Measurements from ENCODE around the gene FLT1.

The FLT1 gene

DNA sequence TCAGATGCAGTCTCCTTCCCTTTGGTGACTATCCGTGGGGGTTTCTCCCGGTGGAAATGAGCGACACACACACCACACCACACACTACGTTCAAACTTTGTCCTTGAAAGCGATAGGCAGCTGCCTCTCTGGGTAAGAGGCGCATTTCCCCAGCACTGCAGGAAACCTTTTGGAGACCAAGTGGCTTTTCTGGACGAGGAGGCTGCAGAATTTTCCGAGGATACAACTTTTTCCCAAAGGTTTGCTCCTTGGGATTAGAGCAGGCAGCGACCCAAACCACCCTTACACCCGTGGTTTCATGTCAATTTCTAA, 38.2 kb upstream of the FLT1 start:
- H3K9me3 ChIP-seq (ENCODE audit: insufficient read depth, low read length) = peaks cover 12% of the 10 kb centered on the region; the same call in 1 of the 2 replicates
- no peak for TF ChIP-seq YY1 (IDR thresholded peaks at IDR 0.05; ENCODE audit: insufficient read depth, insufficient read length)
- TF ChIP-seq ZNF274 (IDR thresholded peaks at IDR 0.05; ENCODE audit: low read depth, low read length) = no peak
- no peak for TF ChIP-seq SUZ12 (IDR thresholded peaks at IDR 0.05; ENCODE audit: extremely low read depth, insufficient read depth, insufficient read length)
- H3K9ac ChIP-seq (ENCODE audit: insufficient read length, low read depth) = peak overlapping the region; percentile 70
- H3K4me3 ChIP-seq (ENCODE audit: insufficient read length, low read depth) = peak overlapping the region; percentile 62
- peaks cover 5% of the 10 kb centered on the region for H3K4me1 ChIP-seq (ENCODE audit: insufficient read depth, insufficient read length)
- no peak for DNase-seq (ENCODE audit: low read depth, low spot score)
- H3K36me3 ChIP-seq (ENCODE audit: insufficient read depth, insufficient read length, low read length) = no peaks in the 10 kb centered on the region
- H3K27me3 ChIP-seq (ENCODE audit: insufficient read depth, insufficient read length) = peaks cover 23% of the 10 kb centered on the region

DNA sequence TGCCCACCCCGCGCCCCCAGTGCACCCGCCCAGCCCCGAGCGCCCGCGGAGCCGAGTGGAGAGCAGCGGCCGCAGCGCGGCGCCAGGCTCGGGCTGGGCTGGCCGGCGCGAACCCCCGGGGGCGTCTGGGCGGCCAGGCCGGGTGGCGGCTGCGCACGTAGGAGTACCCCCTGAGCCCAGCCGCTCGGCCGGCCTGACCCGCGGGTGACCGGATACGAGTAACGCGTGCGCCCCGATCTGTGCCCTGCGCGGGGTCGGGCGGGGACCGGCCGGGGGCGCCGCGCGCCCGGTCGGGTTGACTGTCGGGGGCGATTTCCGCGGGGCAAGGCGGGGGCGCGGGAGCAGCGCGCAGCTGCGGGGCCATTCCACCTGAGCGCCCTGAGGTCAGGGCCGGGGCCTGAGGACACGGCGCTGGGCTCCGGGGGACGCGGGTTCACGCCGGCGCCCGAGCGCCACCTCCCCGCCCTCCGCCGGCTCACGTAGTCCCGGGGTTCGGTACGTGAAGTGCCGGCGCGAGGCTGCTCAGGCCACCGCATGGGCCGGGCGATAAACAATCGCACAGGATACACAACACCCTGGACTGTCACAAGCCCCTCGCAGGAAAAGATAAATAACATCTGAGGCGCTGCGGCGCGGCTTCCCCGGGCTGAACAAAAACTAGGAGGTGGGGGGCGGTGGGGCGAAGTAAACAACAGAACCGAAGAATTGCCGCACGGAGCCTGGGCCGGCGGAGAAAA, 37.6 kb upstream of the FLT1 start:
- H3K9me3 ChIP-seq (ENCODE audit: insufficient read depth, low read length) = peaks cover 12% of the 10 kb centered on the region; the same call in 1 of the 2 replicates
- H3K4me1 ChIP-seq (ENCODE audit: insufficient read depth, insufficient read length) = peaks cover 5% of the 10 kb centered on the region
- DNase-seq (ENCODE audit: low read depth, low spot score) = no peak
- TF ChIP-seq YY1 (IDR thresholded peaks at IDR 0.05; ENCODE audit: insufficient read depth, insufficient read length) = no peak
- TF ChIP-seq SUZ12 (IDR thresholded peaks at IDR 0.05; ENCODE audit: extremely low read depth, insufficient read depth, insufficient read length) = no peak
- no peak for TF ChIP-seq ZNF274 (IDR thresholded peaks at IDR 0.05; ENCODE audit: low read depth, low read length)
- H3K9ac ChIP-seq (ENCODE audit: insufficient read length, low read depth) = peak overlapping the region; percentile 70
- peak overlapping the region; percentile 62 for H3K4me3 ChIP-seq (ENCODE audit: insufficient read length, low read depth)
- H3K27me3 ChIP-seq (ENCODE audit: insufficient read depth, insufficient read length) = peaks cover 23% of the 10 kb centered on the region
- H3K36me3 ChIP-seq (ENCODE audit: insufficient read depth, insufficient read length, low read length) = no peaks in the 10 kb centered on the region

DNA sequence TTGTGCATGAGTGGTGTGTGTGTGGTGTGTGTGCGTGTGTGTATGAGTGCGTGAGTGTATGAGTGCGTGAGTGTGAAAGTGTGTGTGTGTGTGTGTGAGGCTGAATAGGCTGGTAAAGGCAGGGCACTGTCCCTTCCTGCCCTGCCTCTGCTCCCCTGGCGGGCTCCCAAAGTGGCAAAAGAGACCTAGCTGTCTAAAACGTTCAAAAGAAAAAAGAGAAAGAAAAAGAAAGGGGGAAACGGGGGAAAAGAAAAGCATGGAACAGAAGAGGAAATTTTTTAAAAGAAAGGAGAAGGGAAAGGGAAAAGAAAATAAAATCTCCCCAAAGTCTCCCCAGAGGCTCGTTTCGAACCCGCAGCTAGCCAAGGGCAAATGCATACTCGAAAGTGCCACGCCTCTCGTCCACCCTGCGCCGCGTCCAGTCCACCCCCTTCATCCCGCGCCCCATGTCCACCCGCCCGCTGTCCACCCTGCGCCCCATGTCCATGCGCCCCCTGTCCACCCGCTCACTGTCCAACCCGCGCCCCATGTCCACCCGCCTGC, 37.0 kb upstream of the FLT1 start:
- H3K36me3 ChIP-seq (ENCODE audit: insufficient read depth, insufficient read length, low read length) = no peaks in the 10 kb centered on the region
- peaks cover 12% of the 10 kb centered on the region; the same call in 1 of the 2 replicates for H3K9me3 ChIP-seq (ENCODE audit: insufficient read depth, low read length)
- no peak for DNase-seq (ENCODE audit: low read depth, low spot score)
- H3K4me3 ChIP-seq (ENCODE audit: insufficient read length, low read depth) = peak overlapping the region; percentile 62
- TF ChIP-seq YY1 (IDR thresholded peaks at IDR 0.05; ENCODE audit: insufficient read depth, insufficient read length) (no peak), SUZ12 (IDR thresholded peaks at IDR 0.05; ENCODE audit: extremely low read depth, insufficient read depth, insufficient read length) (no peak)
- peaks cover 23% of the 10 kb centered on the region for H3K27me3 ChIP-seq (ENCODE audit: insufficient read depth, insufficient read length)
- peaks cover 5% of the 10 kb centered on the region for H3K4me1 ChIP-seq (ENCODE audit: insufficient read depth, insufficient read length)
- peak overlapping the region; percentile 69 for H3K9ac ChIP-seq (ENCODE audit: insufficient read length, low read depth)

DNA sequence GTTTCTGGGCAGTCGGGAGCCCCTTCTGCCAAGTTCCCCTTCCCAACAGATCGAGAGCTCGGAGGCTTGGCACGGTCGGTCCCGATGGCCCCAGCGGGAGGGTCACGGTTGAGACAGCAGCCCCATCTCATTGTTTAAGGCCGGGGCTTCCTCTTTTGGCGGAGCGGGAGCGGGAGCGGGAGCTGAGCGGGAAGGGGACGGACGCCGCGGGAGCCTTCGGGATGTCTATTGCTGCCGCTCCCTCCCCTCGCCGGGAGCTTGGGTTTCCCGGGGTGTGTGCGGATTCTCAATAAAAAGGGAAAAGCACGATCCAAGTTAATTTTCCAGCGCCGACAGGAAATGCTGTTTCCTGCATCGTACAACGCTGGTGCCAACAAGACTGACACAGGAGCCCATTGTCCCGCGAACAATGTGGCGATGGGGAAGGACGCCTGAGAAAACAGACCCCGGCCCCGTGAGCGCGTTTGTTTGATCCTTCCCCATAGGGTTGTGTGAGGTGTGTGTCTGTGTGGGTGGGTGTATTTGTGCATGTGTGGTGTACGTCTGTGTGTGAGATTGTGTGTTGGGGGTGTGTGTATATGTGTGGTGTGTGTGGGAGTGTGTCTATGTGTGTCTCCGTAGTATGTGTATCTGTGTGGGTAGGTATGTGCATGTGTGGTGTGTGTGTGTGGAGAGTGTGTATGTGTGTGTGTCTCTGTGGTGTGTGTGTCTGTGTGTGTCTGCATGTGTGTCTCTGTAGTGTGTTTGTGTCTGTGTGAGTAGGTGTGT, 36.3 kb upstream of the FLT1 start:
- Histone ChIP-seq H3K4me3 (ENCODE audit: insufficient read length, low read depth) (peak overlapping the region; percentile 62), H3K36me3 (ENCODE audit: insufficient read depth, insufficient read length, low read length) (no peaks in the 10 kb centered on the region), H3K9me3 (ENCODE audit: insufficient read depth, low read length) (peaks cover 12% of the 10 kb centered on the region; the same call in 1 of the 2 replicates), H3K27me3 (ENCODE audit: insufficient read depth, insufficient read length) (peaks cover 23% of the 10 kb centered on the region), H3K4me1 (ENCODE audit: insufficient read depth, insufficient read length) (peaks cover 5% of the 10 kb centered on the region), H3K9ac (ENCODE audit: insufficient read length, low read depth) (peak overlapping the region; percentile 69)
- DNase-seq (ENCODE audit: low read depth, low spot score) = no peak
- TF ChIP-seq SUZ12 (IDR thresholded peaks at IDR 0.05; ENCODE audit: extremely low read depth, insufficient read depth, insufficient read length) (no peak), YY1 (IDR thresholded peaks at IDR 0.05; ENCODE audit: insufficient read depth, insufficient read length) (no peak), ZNF274 (IDR thresholded peaks at IDR 0.05; ENCODE audit: low read depth, low read length) (no peak)

DNA sequence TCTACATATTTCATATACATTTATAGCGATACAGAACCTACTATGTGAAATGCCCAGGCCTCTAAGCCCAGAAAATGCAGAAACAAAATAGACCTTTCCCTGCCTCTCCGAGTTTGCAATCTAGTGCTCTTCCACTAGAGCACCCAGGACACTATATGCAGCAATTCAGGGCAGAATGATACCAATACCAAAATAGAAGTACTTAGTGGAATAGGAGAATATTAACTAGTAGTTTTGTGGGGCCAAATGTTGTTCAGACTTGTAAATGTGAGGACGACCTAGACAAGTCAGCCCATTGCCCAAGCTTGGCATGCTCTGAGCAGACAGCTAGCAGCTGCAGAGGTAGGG, 35.8 kb upstream of the FLT1 start:
- H3K36me3 ChIP-seq (ENCODE audit: insufficient read depth, insufficient read length, low read length) = no peaks in the 10 kb centered on the region
- DNase-seq (ENCODE audit: low read depth, low spot score) = no peak

DNA sequence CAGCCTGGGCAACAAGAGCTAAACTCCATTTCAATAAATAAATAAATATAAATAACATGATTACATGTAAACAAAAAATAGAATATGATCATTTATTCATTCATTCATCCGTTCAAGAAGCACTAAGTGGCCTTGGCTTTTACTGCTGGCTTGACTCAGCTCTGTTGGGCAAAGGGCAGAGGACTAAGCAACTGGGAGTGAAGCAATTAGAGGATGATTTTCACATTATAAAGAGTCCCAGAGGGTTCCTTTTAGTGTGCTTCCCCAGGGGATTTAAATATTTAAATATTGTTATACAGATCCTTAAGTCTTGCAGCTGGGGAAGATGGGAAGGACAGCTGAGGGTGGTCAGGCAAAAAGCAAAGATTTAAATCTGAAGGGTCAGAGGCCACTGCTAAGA, 34.9 kb upstream of the FLT1 start:
- no peak for DNase-seq (ENCODE audit: low read depth, low spot score)
- Histone ChIP-seq H3K9me3 (ENCODE audit: insufficient read depth, low read length) (no peaks in the 10 kb centered on the region), H3K4me3 (ENCODE audit: insufficient read length, low read depth) (no peak overlapping the region), H3K27me3 (ENCODE audit: insufficient read depth, insufficient read length) (peaks cover 23% of the 10 kb centered on the region), H3K36me3 (ENCODE audit: insufficient read depth, insufficient read length, low read length) (no peaks in the 10 kb centered on the region), H3K9ac (ENCODE audit: insufficient read length, low read depth) (no peak overlapping the region), H3K4me1 (ENCODE audit: insufficient read depth, insufficient read length) (peaks cover 5% of the 10 kb centered on the region)
- TF ChIP-seq YY1 (IDR thresholded peaks at IDR 0.05; ENCODE audit: insufficient read depth, insufficient read length) (no peak), ZNF274 (IDR thresholded peaks at IDR 0.05; ENCODE audit: low read depth, low read length) (no peak), SUZ12 (IDR thresholded peaks at IDR 0.05; ENCODE audit: extremely low read depth, insufficient read depth, insufficient read length) (no peak)

More for the DNA sequence above, 35.8 kb upstream of the FLT1 start:
- Histone ChIP-seq H3K4me1 (ENCODE audit: insufficient read depth, insufficient read length) (peaks cover 5% of the 10 kb centered on the region), H3K9me3 (ENCODE audit: insufficient read depth, low read length) (peaks cover 8% of the 10 kb centered on the region; the same call in 1 of the 2 replicates), H3K9ac (ENCODE audit: insufficient read length, low read depth) (peak overlapping the region; percentile 69), H3K27me3 (ENCODE audit: insufficient read depth, insufficient read length) (peaks cover 23% of the 10 kb centered on the region), H3K4me3 (ENCODE audit: insufficient read length, low read depth) (peak overlapping the region; percentile 62)
- TF ChIP-seq YY1 (IDR thresholded peaks at IDR 0.05; ENCODE audit: insufficient read depth, insufficient read length) (no peak), SUZ12 (IDR thresholded peaks at IDR 0.05; ENCODE audit: extremely low read depth, insufficient read depth, insufficient read length) (no peak), ZNF274 (IDR thresholded peaks at IDR 0.05; ENCODE audit: low read depth, low read length) (no peak)

DNA sequence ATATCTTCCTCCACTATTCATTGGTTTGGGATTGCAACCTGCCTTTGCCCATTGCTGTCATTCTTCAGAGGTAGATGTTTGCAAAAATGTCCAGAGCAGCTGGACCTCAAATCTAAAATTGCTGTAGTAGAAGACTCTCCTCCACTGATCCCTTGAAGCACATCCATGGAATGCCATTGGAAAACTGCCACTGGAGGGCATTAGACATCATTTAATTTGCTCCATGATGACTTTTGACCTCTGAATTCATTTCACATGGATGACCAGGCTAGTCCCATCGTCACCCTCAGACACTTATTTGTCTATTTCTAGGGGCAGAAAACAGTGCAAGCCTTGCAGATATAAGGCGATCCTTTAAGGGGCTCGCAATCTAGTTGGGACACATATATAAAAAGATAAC, 33.9 kb upstream of the FLT1 start:
- no peak for DNase-seq (ENCODE audit: low read depth, low spot score)
- H3K36me3 ChIP-seq (ENCODE audit: insufficient read depth, insufficient read length, low read length) = no peaks in the 10 kb centered on the region
- H3K4me3 ChIP-seq (ENCODE audit: insufficient read length, low read depth) = no peak overlapping the region
- no peaks in the 10 kb centered on the region for H3K9me3 ChIP-seq (ENCODE audit: insufficient read depth, low read length)
- TF ChIP-seq YY1 (IDR thresholded peaks at IDR 0.05; ENCODE audit: insufficient read depth, insufficient read length) = no peak
- no peak for TF ChIP-seq SUZ12 (IDR thresholded peaks at IDR 0.05; ENCODE audit: extremely low read depth, insufficient read depth, insufficient read length)
- no peak for TF ChIP-seq ZNF274 (IDR thresholded peaks at IDR 0.05; ENCODE audit: low read depth, low read length)
- H3K27me3 ChIP-seq (ENCODE audit: insufficient read depth, insufficient read length) = peaks cover 21% of the 10 kb centered on the region
- peaks cover 5% of the 10 kb centered on the region for H3K4me1 ChIP-seq (ENCODE audit: insufficient read depth, insufficient read length)
- H3K9ac ChIP-seq (ENCODE audit: insufficient read length, low read depth) = no peak overlapping the region

Data from NT2/D1 (cell line).